GM12878 (cell line): ENCODE measurements around the gene CYB561A3. TPM values are rescaled to one million over a fixed set of nuclear protein-coding genes. Genes with fewer than 3 reads are reported as not detected.

Source experiments
- ATAC-seq: fragments of 200-7000 bp; cut with Tn5 transposase; 3 replicates; pipeline ENCODE4 v1.9.1; 2020; ENCODE audit warnings: mild to moderate bottlenecking, moderate library complexity
- BruUV-seq: library from RNA; stranded (reverse); fragments of 400-500 nt; replicated peaks from 2 replicates; lab custom pipeline; 2021; lab: Mats Ljungman, UMichigan
- CTCF ChIA-PET: fragments of 300-600 bp; sonication (Branson Sonifier 250); formaldehyde crosslinking; extraction: SDS; loops from one replicate; lab custom pipeline; 2021; ENCODE audit warnings: inconsistent platforms; lab: Yijun Ruan, JAX
- POLR2A ChIA-PET: fragments of 350-600 bp; formaldehyde crosslinking; extraction: SDS; loops from one replicate; lab custom pipeline; 2021; ENCODE audit warnings: inconsistent platforms; lab: Charles Lee
- RAD21 ChIA-PET: fragments of 300-600 bp; sonication (Branson Sonifier 250); formaldehyde crosslinking; loops from one replicate; lab custom pipeline; 2023; ENCODE audit warnings: antibody characterized with exemption; ENCODE audit not compliant: unreplicated experiment; lab: Charles Lee
- SMC1A ChIA-PET: fragments of 300-600 bp; sonication (Branson Sonifier 250); formaldehyde crosslinking; loops from one replicate; lab custom pipeline; 2023; ENCODE audit not compliant: unreplicated experiment, uncharacterized antibody; lab: Charles Lee
- DNase-seq: peaks from one replicate; pipeline ENCODE4 v3.0.0-alpha.2; 2011; ENCODE audit warnings: low read depth, low spot score
- FAIRE-seq: peaks from 3 replicates; lab custom pipeline; 2011; peaks lifted over from hg19 to GRCh38; lab: Jason Lieb, UNC
- H2AFZ ChIP-seq: 2 replicates; pipeline ENCODE4 v1.6.0; 2011; ENCODE audit warnings: low read depth, low read length, control low read depth; ENCODE audit not compliant: control insufficient read depth
- H3K27ac ChIP-seq: 2 replicates; pipeline ENCODE4 v1.5.1; 2011; ENCODE audit warnings: control low read depth; ENCODE audit not compliant: control insufficient read depth, insufficient read depth
- H3K27me3 ChIP-seq, 2 experiments: replicated peaks in 1 of 2; 2 replicates each; pipeline versions ENCODE4 v1.6.0 to v1.6.1; 2011; ENCODE audit warnings: low read length in 1 of 2; ENCODE audit not compliant: control insufficient read depth in 2 of 2, insufficient read depth in 2 of 2
- H3K36me3 ChIP-seq, 2 experiments: 2 replicates each; pipeline ENCODE4 v1.5.1; 2011; ENCODE audit warnings: low read length in 1 of 2; ENCODE audit not compliant: control insufficient read depth in 2 of 2, insufficient read depth in 2 of 2
- H3K4me1 ChIP-seq: 2 replicates; pipeline ENCODE4 v1.6.1; 2011; ENCODE audit warnings: mild to moderate bottlenecking, low read length, moderate library complexity, mixed read lengths; ENCODE audit not compliant: control insufficient read depth, insufficient read depth
- H3K4me2 ChIP-seq: 2 replicates; pipeline ENCODE4 v1.6.0; 2011; ENCODE audit warnings: control low read depth; ENCODE audit not compliant: control insufficient read depth, insufficient read depth
- H3K4me3 ChIP-seq: fragments of 200-600 bp; sonication (generic); 2 replicates; pipeline ENCODE4 v1.5.1; 2016
- H3K79me2 ChIP-seq: 2 replicates; pipeline ENCODE4 v1.6.0; 2011; ENCODE audit warnings: low read length; ENCODE audit not compliant: control insufficient read depth, insufficient read depth
- H3K9ac ChIP-seq: 2 replicates; pipeline ENCODE4 v1.8.0; 2011; ENCODE audit warnings: low read length, control low read depth, mixed read lengths; ENCODE audit not compliant: control insufficient read depth, insufficient read depth
- H3K9me3 ChIP-seq: replicated peaks from 3 replicates; pipeline ENCODE4 v1.5.1; 2011; ENCODE audit warnings: mild to moderate bottlenecking, low read length; ENCODE audit not compliant: control insufficient read depth, insufficient read depth
- H4K20me1 ChIP-seq: 2 replicates; pipeline ENCODE4 v1.6.0; 2011; ENCODE audit not compliant: control insufficient read depth, insufficient read depth
- IKZF2 ChIP-seq, 2 experiments: fragments of 450-650 bp; IDR thresholded peaks; 2 replicates each; pipeline ENCODE4 v1.6.1; 2017; ENCODE audit warnings: mild to moderate bottlenecking in 2 of 2, moderate library complexity in 2 of 2
- LARP7 ChIP-seq: fragments of 450-650 bp; IDR thresholded peaks from 2 replicates; pipeline ENCODE4 v1.6.1; 2017; ENCODE audit warnings: mild to moderate bottlenecking
- WGBS: methylation state at CpG from one replicate; pipeline ENCODE4 v1.1.6; 2016; ENCODE audit warnings: low lambda C conversion rate; ENCODE audit not compliant: insufficient replicate concordance, insufficient coverage; ENCODE audit errors: missing lambda C conversion rate; 5-methylcytosine and 5-hydroxymethylcytosine counted together
- in situ Hi-C: fragments of 300-500 bp; cut with MboI; formaldehyde crosslinking; loops from 9 replicates; pipeline ENCODE4 v1.14.3; 2018; ENCODE audit warnings: mixed read lengths
- intact Hi-C: fragments of 100-400 bp; cut with micrococcal nuclease; formaldehyde crosslinking; loops from one replicate; pipeline ENCODE4 v1.14.2; 2022; ENCODE audit not compliant: unreplicated experiment
- polyA plus RNA-seq, 11 experiments: library from polyadenylated mRNA; depleted of rRNA in 4 of 11; unstranded in 6 of 11; stranded (reverse) in 5 of 11; fragments of >200 nt; fragmentation: Nextera tagmentation in 4 of 11; fragmentation: Illumina TruSeq in 1 of 11; extraction: Ambion mirVana in 4 of 11; extraction: Trizol in 1 of 11; gene quantifications; 1 replicate in 1 of 11; 2 replicates in 10 of 11; pipeline versions ENCODE4 v1.2.1 to v1.2.3, GENCODE V29; 2011 to 2016; ENCODE audit warnings: inconsistent platforms in 2 of 11, missing spikeins in 2 of 11, low read depth in 1 of 11
- total RNA-seq, 4 experiments: library from RNA; depleted of rRNA in 3 of 4; stranded (reverse); fragments of >200 nt in 3 of 4; fragmentation: Illumina TruSeq in 1 of 4; extraction: Trizol in 1 of 4; gene quantifications; 2 replicates each; pipeline versions ENCODE4 v1.2.1 to v1.2.3, GENCODE V29; 2013 to 2021
- TF ChIP-seq, protein P1 (sequence below): IDR thresholded peaks from 2 replicates; pipeline ENCODE4 v1.6.1; 2012; ENCODE audit warnings: low read depth, low read length, improper control_type of control experiment
- TF ChIP-seq, protein P2 (sequence below): IDR thresholded peaks from 2 replicates; pipeline ENCODE4 v1.6.1; 2012; ENCODE audit warnings: mild to moderate bottlenecking, low read depth, low read length

The CYB561A3 gene
- total and polyA plus RNA-seq, 10 of the 15 experiments (the other 5 are each of a cell fraction or from before 2014, with no cell fraction given): 40.1 to 169 (median 74.4) TPM

- ChIA-PET RAD21 (interaction anchor here (5.5 to 13.0 kb wide), 3 partner anchors 9 to 26 kb away, joined by 43 to 172 read pairs (median 72); partner anchors contain the start of genes DDB1 and TKFC), CTCF (interaction anchor here (0.7 to 23.9 kb wide), 6 partner anchors 9 to 64 kb away, joined by 3 to 387 read pairs (median 6); partner anchors contain the start of genes TMEM216 and VWCE), SMC1A (interaction anchor here (0.9 to 12.8 kb wide), 5 partner anchors 11 to 446 kb away, joined by 3 to 243 read pairs (median 84); partner anchors contain the start of genes DDB1, TKFC and TMEM109), POLR2A (interaction anchor here (0.6 to 8.7 kb wide), 8 partner anchors 9 to 470 kb away, joined by 3 to 111 read pairs (median 6); partner anchors contain the start of genes DDB1, TKFC and TMEM216)
- Histone ChIP-seq H3K27me3 (no peaks in the 10 kb centered on the region), H2AFZ (no peak overlapping the region), H3K4me3 (peak overlapping the region; percentile 99), H4K20me1 (no peaks in the 10 kb centered on the region), H3K9ac (peak overlapping the region; percentile 16; the same call in 1 of the 2 replicates), H3K9me3 (no peaks in the 10 kb centered on the region), H3K4me1 (peaks cover 39% of the 10 kb centered on the region), H3K36me3 (peaks cover 0 to 13% of the 10 kb centered on the region in 2 experiments; a peak in 2 of 4 replicates), H3K79me2 (peaks cover 60% of the 10 kb centered on the region), H3K4me2 (peak overlapping the region; percentile 95), H3K27ac (peak overlapping the region; percentile 54; the same call in 1 of the 2 replicates)
- intact Hi-C loops (no loop called here), in situ Hi-C loops (no loop called here)
- no peak for FAIRE-seq
- DNase-seq: no peak
- TF ChIP-seq, protein P1, sequence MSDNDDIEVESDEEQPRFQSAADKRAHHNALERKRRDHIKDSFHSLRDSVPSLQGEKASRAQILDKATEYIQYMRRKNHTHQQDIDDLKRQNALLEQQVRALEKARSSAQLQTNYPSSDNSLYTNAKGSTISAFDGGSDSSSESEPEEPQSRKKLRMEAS: no peak
- TF ChIP-seq LARP7 (peak; percentile 42; the same call in 1 of the 2 replicates), IKZF2 (IDR thresholded peaks at IDR 0.05) (no peak)
- TF ChIP-seq, protein P2, sequence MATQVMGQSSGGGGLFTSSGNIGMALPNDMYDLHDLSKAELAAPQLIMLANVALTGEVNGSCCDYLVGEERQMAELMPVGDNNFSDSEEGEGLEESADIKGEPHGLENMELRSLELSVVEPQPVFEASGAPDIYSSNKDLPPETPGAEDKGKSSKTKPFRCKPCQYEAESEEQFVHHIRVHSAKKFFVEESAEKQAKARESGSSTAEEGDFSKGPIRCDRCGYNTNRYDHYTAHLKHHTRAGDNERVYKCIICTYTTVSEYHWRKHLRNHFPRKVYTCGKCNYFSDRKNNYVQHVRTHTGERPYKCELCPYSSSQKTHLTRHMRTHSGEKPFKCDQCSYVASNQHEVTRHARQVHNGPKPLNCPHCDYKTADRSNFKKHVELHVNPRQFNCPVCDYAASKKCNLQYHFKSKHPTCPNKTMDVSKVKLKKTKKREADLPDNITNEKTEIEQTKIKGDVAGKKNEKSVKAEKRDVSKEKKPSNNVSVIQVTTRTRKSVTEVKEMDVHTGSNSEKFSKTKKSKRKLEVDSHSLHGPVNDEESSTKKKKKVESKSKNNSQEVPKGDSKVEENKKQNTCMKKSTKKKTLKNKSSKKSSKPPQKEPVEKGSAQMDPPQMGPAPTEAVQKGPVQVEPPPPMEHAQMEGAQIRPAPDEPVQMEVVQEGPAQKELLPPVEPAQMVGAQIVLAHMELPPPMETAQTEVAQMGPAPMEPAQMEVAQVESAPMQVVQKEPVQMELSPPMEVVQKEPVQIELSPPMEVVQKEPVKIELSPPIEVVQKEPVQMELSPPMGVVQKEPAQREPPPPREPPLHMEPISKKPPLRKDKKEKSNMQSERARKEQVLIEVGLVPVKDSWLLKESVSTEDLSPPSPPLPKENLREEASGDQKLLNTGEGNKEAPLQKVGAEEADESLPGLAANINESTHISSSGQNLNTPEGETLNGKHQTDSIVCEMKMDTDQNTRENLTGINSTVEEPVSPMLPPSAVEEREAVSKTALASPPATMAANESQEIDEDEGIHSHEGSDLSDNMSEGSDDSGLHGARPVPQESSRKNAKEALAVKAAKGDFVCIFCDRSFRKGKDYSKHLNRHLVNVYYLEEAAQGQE: no peak
- no TSS peak for BruUV-seq
- ATAC-seq: no peak
- WGBS: 14% methylated on average over 6 of the region's 6 CpGs
These were observed 2.2 kb downstream of the CYB561A3 start for GRCh38 chr11:61359516-61359915.
